ENCODE results near the gene WNT11.

The WNT11 gene

GRCh38 chr11:76170468-76170867, 35.8 kb downstream of the WNT11 start:
- DNase-seq = no peak

GRCh38 chr11:76169473-76169896, 36.8 kb downstream of the WNT11 start:
- no peak for DNase-seq

- DNase-seq = no peak
Measured at GRCh38 chr11:76167590-76167989, 38.7 kb downstream of the WNT11 start.

GRCh38 chr11:76166314-76166713, 40.0 kb downstream of the WNT11 start:
- DNase-seq = no peak

- DNase-seq = no peak
Measured at GRCh38 chr11:76164861-76165751, 41.2 kb downstream of the WNT11 start.

- no peak for DNase-seq
Measured at GRCh38 chr11:76164081-76164480, 42.2 kb downstream of the WNT11 start.

- no peak for DNase-seq
Measured at GRCh38 chr11:76163289-76163880, 42.9 kb downstream of the WNT11 start.

GRCh38 chr11:76162336-76163288, 43.7 kb downstream of the WNT11 start:
- no peak for DNase-seq

GRCh38 chr11:76161261-76161961, 44.9 kb downstream of the WNT11 start:
- no peak for DNase-seq

GRCh38 chr11:76160856-76161255, 45.4 kb downstream of the WNT11 start:
- no peak for DNase-seq

GRCh38 chr11:76159983-76160661, 46.2 kb downstream of the WNT11 start:
- no peak for DNase-seq

GRCh38 chr11:76159303-76159937, 46.9 kb downstream of the WNT11 start:
- DNase-seq = no peak

- DNase-seq = no peak
Measured at GRCh38 chr11:76158394-76159302, 47.7 kb downstream of the WNT11 start.

GRCh38 chr11:76157891-76158290, 48.4 kb downstream of the WNT11 start:
- DNase-seq = no peak

- no peak for DNase-seq
Measured at GRCh38 chr11:76156971-76157427, 49.3 kb downstream of the WNT11 start.

- no peak for DNase-seq
Measured at GRCh38 chr11:76155500-76156227, 50.6 kb downstream of the WNT11 start.

GRCh38 chr11:76153571-76153923, 52.8 kb downstream of the WNT11 start:
- no peak for DNase-seq

- DNase-seq = no peak
Measured at GRCh38 chr11:76152741-76153570, 53.3 kb downstream of the WNT11 start.
